Endothelial cell of umbilical vein (primary cell): Measurements from ENCODE around the gene ZBTB46. TPM values are rescaled to one million over a fixed set of nuclear protein-coding genes. Genes with fewer than 3 reads are reported as not detected.

Source experiments
- BruUV-seq: library from RNA; stranded (reverse); fragments of 400-500 nt; replicated peaks from 2 replicates; lab custom pipeline; 2021; lab: Mats Ljungman, UMichigan
- CTCF ChIA-PET: fragments of 300-600, 350-600 bp; sonication (Branson Sonifier 250); formaldehyde crosslinking; loops from one replicate; lab custom pipeline; 2021; ENCODE audit warnings: antibody characterized with exemption, inconsistent platforms; lab: Charles Lee
- POLR2A ChIA-PET: fragments of 300-600, 350-600 bp; sonication (Branson Sonifier 250); formaldehyde crosslinking; loops from one replicate; lab custom pipeline; 2021; ENCODE audit warnings: antibody characterized with exemption, inconsistent platforms; lab: Charles Lee
- DNase-seq: peaks from one replicate; pipeline ENCODE4 v3.0.0-alpha.2; 2011; ENCODE audit warnings: low read depth, low spot score
- FAIRE-seq: peaks from 2 replicates; lab custom pipeline; 2011; peaks lifted over from hg19 to GRCh38; lab: Jason Lieb, UNC
- H2AFZ ChIP-seq: 2 replicates; pipeline ENCODE4 v1.6.0; 2012; ENCODE audit warnings: low read depth, low read length, control low read depth, inconsistent platforms
- H3K27ac ChIP-seq: 2 replicates; pipeline ENCODE4 v1.5.1; 2011; ENCODE audit warnings: low read depth, mild to moderate bottlenecking, control low read depth, low read length, moderate library complexity; ENCODE audit not compliant: insufficient read depth
- H3K27me3 ChIP-seq, 2 experiments: 2 replicates each; pipeline versions ENCODE4 v1.6.0 to v1.6.1; 2011; ENCODE audit warnings: low read length in 2 of 2, mixed read lengths in 1 of 2; ENCODE audit not compliant: control insufficient read depth in 2 of 2, insufficient read depth in 2 of 2
- H3K36me3 ChIP-seq, 2 experiments: 2 replicates in 1 of 2; 3 replicates in 1 of 2; pipeline ENCODE4 v1.5.1; 2011; ENCODE audit warnings: low read length in 2 of 2, mild to moderate bottlenecking in 1 of 2, moderate library complexity in 1 of 2; ENCODE audit not compliant: control insufficient read depth in 2 of 2, insufficient read depth in 2 of 2; ENCODE audit errors: extremely low read depth in 1 of 2
- H3K4me1 ChIP-seq: 3 replicates; pipeline ENCODE4 v1.5.1; 2011; ENCODE audit warnings: mild to moderate bottlenecking, low read length; ENCODE audit not compliant: control insufficient read depth, insufficient read depth; ENCODE audit errors: extremely low read depth
- H3K4me2 ChIP-seq: 2 replicates; pipeline ENCODE4 v1.6.1; 2011; ENCODE audit warnings: low read length, control low read depth, mixed read lengths; ENCODE audit not compliant: insufficient read depth
- H3K4me3 ChIP-seq, 3 experiments: fragments of 200-600 bp in 1 of 3; sonication (generic), shearing (Covaris generic) in 1 of 3; replicated peaks in 1 of 3; 2 replicates each; pipeline ENCODE4 v1.5.1; 2011 to 2016; ENCODE audit warnings: control low read depth in 3 of 3, low read length in 3 of 3, mild to moderate bottlenecking in 2 of 3, inconsistent platforms in 1 of 3, low read depth in 1 of 3, moderate library complexity in 1 of 3; ENCODE audit not compliant: insufficient read depth in 1 of 3
- H3K79me2 ChIP-seq: 2 replicates; pipeline ENCODE4 v1.6.0; 2012; ENCODE audit warnings: low read length, inconsistent platforms; ENCODE audit not compliant: control insufficient read depth, insufficient read depth
- H3K9ac ChIP-seq: replicated peaks from 2 replicates; pipeline ENCODE3; 2011; ENCODE audit warnings: low read length, control low read depth; ENCODE audit not compliant: insufficient read depth; ENCODE audit errors: extremely low read depth
- H3K9me1 ChIP-seq: replicated peaks from 3 replicates; pipeline ENCODE4 v1.6.0; 2011; ENCODE audit warnings: mild to moderate bottlenecking, low read length; ENCODE audit not compliant: control insufficient read depth, insufficient read depth; ENCODE audit errors: extremely low read depth
- H3K9me3 ChIP-seq: replicated peaks from 2 replicates; pipeline ENCODE4 v1.5.1; 2012; ENCODE audit warnings: low read length, inconsistent platforms; ENCODE audit not compliant: control insufficient read depth, insufficient read depth
- H4K20me1 ChIP-seq: replicated peaks from 2 replicates; pipeline ENCODE3; 2011; ENCODE audit warnings: mild to moderate bottlenecking, low read length; ENCODE audit not compliant: control insufficient read depth, insufficient read depth; ENCODE audit errors: extremely low read depth
- CTCF ChIP-seq, 2 donors: IDR thresholded peaks; 1 replicate in 1 of 2; 2 replicates in 1 of 2; pipeline ENCODE4 v1.5.1; 2011; ENCODE audit warnings: low read length in 2 of 2, mild to moderate bottlenecking in 2 of 2, moderate library complexity in 2 of 2, control low read depth in 1 of 2, inconsistent platforms in 1 of 2, low read depth in 1 of 2; ENCODE audit not compliant: insufficient read depth in 1 of 2; ENCODE audit errors: extremely low read depth in 1 of 2
- EZH2 ChIP-seq: IDR thresholded peaks from 2 replicates; pipeline ENCODE4 v1.6.1; 2012; ENCODE audit warnings: borderline replicate concordance, low read depth, mild to moderate bottlenecking, moderate library complexity, low read length, inconsistent platforms; ENCODE audit not compliant: severe bottlenecking
- FOS ChIP-seq: IDR thresholded peaks from 2 replicates; pipeline ENCODE4 v1.6.1; 2011; ENCODE audit warnings: mild to moderate bottlenecking, low read length, moderate library complexity, borderline replicate concordance; ENCODE audit not compliant: insufficient read depth
- GATA2 ChIP-seq: IDR thresholded peaks from 2 replicates; pipeline ENCODE4 v1.7.0; 2011; ENCODE audit warnings: low read depth, mild to moderate bottlenecking, moderate library complexity, mixed read lengths, low read length; ENCODE audit not compliant: insufficient read length, insufficient read depth
- JUN ChIP-seq: IDR thresholded peaks from 2 replicates; pipeline ENCODE4 v1.6.1; 2011; ENCODE audit warnings: borderline replicate concordance, low read depth; ENCODE audit not compliant: insufficient read length, insufficient read depth
- MYC ChIP-seq: IDR thresholded peaks from one replicate; pipeline ENCODE4 v1.6.1; 2011; ENCODE audit warnings: mild to moderate bottlenecking, low read depth, low read length
- POLR2A ChIP-seq: IDR thresholded peaks from 2 replicates; pipeline ENCODE4 v1.6.1; 2012; ENCODE audit warnings: low read depth, mild to moderate bottlenecking, control low read depth, low read length
- POLR2AphosphoS5 ChIP-seq: IDR thresholded peaks from 2 replicates; pipeline ENCODE4 v1.6.1; 2012; ENCODE audit warnings: low read depth, mild to moderate bottlenecking, control low read depth, low read length, moderate library complexity; ENCODE audit not compliant: insufficient read depth
- dilution Hi-C: fragments of 300-500 bp; cut with MboI; formaldehyde crosslinking; loops from one replicate; pipeline ENCODE4 v1.15.0; 2019; ENCODE audit warnings: low sequenced_read_pairs; ENCODE audit not compliant: extremely low pct_ligation_motif_present
- intact Hi-C: fragments of 100-400 bp; cut with micrococcal nuclease; formaldehyde crosslinking; loops from one replicate; pipeline ENCODE4 v1.10.0; 2022
- polyA plus RNA-seq, 4 experiments: library from polyadenylated mRNA; depleted of rRNA in 3 of 4; stranded (reverse) in 3 of 4; unstranded in 1 of 4; fragments of >200 nt; gene quantifications; 2 replicates each; pipeline versions ENCODE4 v1.2.1 to v1.2.3, GENCODE V29; 2011 to 2012; ENCODE audit warnings: missing spikeins in 1 of 4
- total RNA-seq: library from RNA; stranded (reverse); gene quantifications from 2 replicates; pipeline ENCODE4 v1.2.3, GENCODE V29; 2021
- TF ChIP-seq, protein P1 (sequence below): IDR thresholded peaks from 2 replicates; pipeline ENCODE4 v1.6.1; 2011; ENCODE audit not compliant: insufficient read depth, insufficient read length

Gene ZBTB46
- total and polyA plus RNA-seq, 2 donors (not counting 3 experiments of a cell fraction or from before 2014, with no cell fraction given), result 1.3 to 7.1 TPM

DNA sequence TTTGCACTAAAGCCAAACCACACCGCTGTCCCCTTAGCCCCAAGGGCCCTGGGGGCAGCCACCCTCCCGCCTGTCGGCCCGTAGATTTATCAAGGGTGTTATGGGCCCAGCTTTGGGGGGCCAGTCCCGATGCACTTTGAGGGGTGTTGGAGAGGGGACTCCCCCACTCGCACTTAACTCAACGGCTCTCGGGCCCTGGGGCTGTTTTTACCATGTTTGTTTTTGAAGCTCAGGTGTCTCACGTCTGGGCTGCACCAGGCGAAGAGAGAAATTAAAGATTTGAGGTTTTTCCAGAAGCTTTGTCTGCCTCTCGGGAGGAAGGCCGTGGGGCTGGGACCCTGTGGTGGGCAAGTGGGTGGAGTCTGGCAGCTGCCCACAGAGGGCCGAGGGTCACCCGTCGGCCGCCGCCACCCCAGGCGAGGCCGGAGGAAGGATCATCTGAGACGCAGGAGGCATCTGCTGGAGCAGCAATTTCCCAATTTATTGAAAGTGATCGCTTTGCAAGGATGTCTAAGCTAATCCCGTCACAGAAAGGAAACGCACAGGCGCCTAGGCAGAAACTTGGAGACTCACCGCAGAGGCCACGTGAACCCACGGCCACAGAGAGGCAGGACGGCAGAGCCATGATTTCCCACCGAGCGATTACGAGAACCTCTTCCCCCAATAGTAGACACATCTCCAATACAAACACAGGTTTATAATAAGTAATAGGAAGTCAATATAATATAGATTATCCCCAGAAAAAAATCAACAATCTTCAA, 87.7 kb downstream of the ZBTB46 start:
- TF ChIP-seq FOS (no peak), POLR2A (no peak), GATA2 (no peak), MYC (no peak), JUN (no peak), CTCF (IDR thresholded peaks at IDR 0.05; ENCODE audit: extremely low read depth in 1 of 2, insufficient read depth in 1 of 2, low read depth in 1 of 2, low read length in 2 of 2) (no peak), EZH2 (no peak), POLR2AphosphoS5 (no peak)
- TF ChIP-seq, protein P1, sequence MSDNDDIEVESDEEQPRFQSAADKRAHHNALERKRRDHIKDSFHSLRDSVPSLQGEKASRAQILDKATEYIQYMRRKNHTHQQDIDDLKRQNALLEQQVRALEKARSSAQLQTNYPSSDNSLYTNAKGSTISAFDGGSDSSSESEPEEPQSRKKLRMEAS, result no peak
- intact Hi-C loops, result no loop called here

More for the DNA sequence above, 87.7 kb downstream of the ZBTB46 start:
- no peaks in the 10 kb centered on the region for H3K27me3 ChIP-seq
- H3K79me2 ChIP-seq, result no peaks in the 10 kb centered on the region
- peaks cover 0 to 19% of the 10 kb centered on the region in 2 experiments for H3K36me3 ChIP-seq
- no peak overlapping the region for H3K4me3 ChIP-seq
- no TSS peak for BruUV-seq
- H3K9me3 ChIP-seq, result no peaks in the 10 kb centered on the region
- dilution Hi-C loops, result no loop called here
- no peak overlapping the region for H2AFZ ChIP-seq
- no peaks in the 10 kb centered on the region for H3K9me1 ChIP-seq
- H3K4me2 ChIP-seq, result no peak overlapping the region
- peaks cover 9% of the 10 kb centered on the region for H3K4me1 ChIP-seq
- no peak overlapping the region for H3K9ac ChIP-seq
- ChIA-PET POLR2A (no interaction called here), CTCF (no interaction called here)
- no peaks in the 10 kb centered on the region for H4K20me1 ChIP-seq
- no peak overlapping the region for H3K27ac ChIP-seq
- no peak for FAIRE-seq
- DNase-seq, result no peak
